Kidney glomerular epithelial cell (primary cell): ENCODE measurements around the gene MT1F.
"Not testable (repeated sequence)": the region's sequence is repeated elsewhere in the genome, so short reads cannot be mapped to it uniquely, and the experiment has no call there.

Source experiments
- DNase-seq: peaks from one replicate; lab custom pipeline; 2025; lab: John Stamatoyannopoulos, UW

Gene MT1F

DNA sequence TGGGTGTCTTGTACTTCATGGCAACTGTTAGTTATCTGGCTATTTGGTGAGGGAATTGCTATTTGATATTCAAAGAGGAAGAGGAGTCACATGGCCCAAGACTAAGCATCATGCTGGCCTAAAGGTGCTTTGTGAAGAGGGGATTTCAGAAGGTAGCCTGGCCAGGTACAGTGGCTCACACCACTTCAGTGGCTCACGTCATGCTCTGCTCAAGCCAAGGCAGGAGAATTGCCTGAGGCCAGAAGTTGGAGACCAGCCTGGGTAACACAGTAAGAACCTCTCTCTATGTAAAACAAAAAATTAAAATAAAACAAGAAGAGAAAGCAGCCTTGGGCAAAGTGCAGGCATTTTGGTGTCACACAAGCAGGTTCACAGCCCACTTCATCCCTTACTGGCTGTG, 12.4 kb upstream of the MT1F start:
- DNase-seq = no peak

DNA sequence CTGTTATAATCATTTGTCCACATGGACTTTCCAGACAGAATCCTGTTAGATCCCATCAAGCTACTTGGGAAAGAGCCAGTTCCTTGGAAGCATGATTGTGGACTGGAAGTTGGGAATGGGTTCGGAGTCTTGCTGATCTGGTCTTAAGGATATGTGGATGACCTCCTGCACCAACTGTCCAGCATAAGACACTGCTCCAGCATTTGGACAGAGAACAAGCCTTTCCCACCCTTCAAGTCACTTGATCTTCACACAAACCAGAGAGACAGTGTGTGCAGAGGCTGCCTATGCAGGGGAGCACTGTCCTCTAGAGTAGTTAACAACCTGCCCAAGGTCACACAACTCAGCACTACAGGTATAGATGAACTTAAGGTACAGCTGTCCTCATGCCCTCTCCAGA, 11.9 kb upstream of the MT1F start:
- DNase-seq = no peak

DNA sequence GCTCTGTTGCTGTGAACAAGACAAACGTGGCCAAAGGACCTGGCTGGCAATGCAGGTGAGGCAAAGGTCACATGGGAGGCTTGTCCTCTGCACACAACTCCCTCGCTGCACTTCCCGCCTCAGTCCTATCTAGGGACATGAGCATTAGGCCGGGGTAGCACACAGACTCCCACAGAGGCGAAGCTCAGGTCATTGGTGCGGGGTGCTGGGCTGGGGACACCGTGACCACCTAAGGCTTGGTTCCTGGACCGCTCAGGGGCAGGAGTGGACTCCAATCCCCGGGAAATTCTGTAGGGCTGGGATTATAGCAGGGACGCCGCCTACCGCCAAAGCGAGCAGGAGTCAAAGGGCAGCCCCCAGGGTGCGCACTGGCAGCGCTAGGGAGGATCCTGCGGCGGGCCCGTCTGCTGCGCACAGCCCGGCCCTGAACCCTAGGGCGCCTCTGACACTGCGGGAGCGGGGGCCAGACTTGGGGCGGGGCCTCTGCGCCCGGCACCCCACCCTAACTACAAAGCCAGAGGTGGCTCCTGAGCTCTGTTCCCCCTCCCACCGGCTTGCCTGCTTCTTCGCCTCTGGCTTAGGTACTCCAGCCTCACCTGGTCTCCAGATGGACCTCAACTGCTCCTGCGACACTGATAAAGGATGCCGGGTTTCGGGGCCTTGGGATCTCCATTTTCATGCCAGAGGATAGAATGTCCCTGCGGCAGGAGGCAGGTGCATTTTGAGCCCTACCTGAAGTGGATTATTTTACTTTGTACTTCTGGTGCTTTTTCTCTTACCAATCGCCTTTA, 9.9 kb upstream of the MT1F start:
- no peak for DNase-seq

DNA sequence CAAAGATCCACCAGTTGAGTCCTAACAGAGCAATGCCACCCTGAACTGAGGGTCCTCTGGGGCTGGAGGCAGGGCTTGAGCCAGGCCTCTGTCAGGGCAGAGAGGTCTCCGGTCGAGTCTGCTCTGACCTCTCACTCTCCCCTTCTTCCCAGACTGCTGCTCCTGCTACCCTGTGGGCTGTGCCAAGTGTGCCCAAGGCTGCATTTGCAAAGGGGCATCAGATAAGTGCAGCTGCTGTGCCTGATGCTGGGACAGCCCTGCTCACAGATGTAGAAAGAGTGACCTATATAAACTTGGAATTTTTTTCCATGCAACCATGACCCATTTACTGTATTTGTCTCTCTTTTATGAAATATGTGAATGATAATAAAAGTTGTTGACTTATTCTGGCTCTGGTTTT, 8.5 kb upstream of the MT1F start:
- DNase-seq = no peak

DNA sequence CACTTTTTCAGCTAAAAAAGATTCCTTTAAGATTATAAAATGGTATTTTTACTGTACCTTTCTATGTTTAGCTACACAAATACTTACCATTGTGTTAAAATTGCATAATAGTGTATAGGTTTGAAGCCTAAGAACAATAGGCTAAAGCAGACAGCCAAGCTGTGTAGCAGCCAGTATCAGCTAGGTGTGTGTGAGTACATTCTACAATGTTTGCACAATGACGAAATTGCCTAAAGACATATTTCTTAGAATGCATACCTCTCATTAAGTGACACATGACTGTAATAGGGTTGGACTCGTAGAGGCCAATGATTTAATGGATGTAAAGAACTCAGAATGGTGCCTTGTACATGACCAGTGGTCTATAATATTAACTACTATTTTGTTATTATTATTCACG, 7.9 kb upstream of the MT1F start:
- no peak for DNase-seq

DNA sequence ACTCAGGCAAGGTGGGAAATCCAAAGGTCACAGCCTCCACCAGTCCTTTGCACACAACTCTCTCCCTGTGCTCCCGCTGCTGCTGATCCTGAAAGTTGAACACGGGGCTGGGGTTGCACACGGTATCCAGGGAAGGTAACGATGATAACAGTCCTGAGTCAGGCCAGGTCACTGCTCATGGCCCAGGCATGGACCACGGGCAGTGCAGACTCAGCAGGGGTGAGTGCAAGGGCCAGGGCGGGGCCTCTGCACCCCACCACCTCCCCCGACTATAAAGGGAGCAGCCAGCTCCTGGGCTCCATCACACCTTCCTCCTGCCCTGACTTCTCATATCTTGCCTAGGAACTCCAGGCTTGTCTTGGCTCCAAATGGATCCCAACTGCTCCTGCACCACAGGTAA, 6.2 kb upstream of the MT1F start, which contains the start of gene MT1B:
Gene MT1B (plus strand): TSS at position 301 of the 400 bp plus-strand sequence. CDS start 68 bp downstream, at position 369.
- DNase-seq = no peak

DNA sequence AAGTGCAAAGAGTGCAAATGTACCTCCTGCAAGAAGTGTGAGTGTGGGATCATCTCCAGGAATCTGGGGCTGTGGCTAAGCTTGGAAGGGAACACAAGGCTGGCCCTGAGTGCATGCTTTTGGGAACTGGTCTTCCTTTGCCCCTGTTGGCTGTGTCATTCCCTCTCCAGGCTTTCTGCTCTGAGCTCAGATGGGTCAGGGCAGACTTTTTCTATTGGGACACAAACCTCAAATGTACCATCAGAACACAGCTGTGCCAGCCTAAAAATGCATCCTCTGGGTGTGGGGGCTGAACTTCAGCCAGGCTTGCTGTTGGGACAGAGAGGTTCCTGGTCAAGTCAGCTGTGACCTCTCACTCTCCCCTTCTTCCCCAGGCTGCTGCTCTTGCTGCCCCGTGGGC, 5.2 kb upstream of the MT1F start:
- no peak for DNase-seq

DNA sequence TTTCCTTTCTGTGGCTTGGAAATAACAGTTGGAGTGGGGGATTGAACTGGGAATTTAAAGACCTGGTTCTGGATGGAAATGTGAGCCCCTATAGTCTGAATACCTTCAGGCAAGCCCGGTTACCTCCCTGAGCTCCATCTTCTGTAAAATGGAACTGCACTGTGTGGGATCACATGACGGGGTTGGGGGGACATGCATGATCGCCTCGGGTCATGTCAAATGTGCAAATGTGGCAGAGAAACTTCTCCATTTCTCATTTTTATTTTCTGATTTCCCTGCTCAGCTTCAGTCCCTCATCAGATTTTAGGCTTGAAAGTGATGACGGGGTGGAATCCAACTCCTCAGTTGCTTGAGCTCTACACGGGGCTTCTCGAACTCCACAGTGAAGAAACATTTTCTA, 4.5 kb upstream of the MT1F start:
- DNase-seq = no peak

DNA sequence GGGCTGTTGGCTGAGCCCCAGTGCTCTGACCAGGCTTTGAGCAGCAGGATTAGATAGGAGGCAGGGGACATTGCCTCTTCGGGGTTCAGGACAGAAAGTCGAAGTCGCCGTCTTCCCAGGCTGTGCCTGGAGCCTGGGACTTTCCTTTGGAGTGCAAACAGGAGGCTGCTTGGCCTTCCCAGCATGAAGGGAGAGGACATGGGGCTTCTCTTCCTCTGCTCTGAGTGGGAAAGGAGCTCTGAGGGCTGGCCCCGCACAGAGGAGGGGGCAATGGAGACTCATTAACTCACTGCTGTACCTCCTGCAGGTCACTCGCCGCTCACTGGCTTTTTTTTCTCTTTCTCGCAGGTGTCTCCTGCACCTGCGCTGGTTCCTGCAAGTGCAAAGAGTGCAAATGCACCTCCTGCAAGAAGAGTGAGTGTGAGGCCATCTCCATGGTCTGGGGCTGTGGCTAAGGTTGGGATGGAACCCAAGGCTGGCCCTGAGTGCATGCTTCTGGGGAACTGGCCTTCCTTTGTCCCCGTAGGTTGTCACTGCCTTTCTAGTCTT, 642 bp downstream of the MT1F start:
- no peak for DNase-seq

DNA sequence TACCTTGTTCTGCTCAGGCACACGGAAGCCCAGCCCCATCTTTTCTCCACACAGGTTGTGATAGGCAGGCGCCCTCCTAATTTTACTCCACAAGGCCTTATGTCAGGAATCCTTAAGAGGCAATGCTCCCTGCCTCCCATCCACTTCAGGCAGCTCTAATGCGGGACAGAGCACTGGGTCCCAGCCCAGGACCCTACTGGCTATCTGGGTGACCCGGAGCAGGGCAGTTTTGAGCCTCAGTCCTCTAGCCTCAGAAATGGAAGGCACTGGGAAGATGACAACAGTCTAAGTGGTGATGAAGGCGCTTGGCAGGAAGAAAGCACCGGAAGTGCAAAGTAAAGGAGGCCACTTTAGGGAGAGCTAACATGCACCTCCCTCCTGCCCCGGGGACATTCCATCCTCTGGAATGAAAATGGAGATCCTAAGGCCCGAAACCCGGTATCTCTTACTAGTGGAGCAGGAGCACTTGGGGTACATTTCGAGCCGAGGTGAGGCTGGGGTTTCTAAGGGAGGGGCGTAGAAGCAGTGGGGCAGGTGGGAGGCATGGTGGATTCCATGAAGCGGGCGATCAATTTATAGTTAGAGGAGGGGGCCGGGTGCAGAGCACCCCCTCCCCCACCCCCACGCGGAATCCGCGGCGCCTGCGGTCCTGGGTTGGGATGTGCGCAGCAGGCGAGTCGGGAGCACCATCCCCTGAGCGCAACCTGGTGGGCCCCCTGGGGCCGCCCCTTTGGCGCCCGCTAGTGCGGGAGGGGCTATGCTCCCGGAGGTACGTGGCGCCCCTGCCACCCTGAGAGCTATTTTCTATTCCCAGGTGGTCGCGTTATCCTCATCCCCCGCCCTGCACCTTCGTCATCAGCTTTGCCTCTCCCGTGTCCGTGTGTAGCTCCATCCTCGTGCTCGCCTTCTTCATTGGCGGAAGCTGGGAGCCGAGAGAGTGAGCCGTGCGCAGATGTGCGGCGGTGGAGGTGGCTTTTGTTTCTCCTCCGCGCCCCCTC, 4.9 kb downstream of the MT1F start:
- DNase-seq = no peak

DNA sequence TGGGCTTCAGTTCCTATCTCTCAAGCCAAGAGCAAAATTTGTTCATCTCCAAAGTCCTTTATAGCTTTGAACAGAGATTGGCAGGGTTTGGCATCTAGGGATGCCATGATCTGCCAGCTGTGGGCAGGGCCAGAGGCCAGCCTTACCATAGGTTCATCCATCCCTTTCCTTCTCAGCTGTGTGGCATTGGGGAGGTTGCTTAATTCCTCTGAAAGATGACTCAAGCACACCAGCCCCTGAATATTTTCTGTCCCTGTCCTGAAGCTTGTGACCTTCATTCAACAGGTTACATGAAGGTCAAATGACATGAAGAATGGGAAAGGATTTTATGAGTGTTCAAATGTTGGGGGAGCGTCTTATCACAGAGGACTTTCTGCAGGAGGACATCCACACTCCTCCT, 6.7 kb downstream of the MT1F start:
- DNase-seq = no peak

DNA sequence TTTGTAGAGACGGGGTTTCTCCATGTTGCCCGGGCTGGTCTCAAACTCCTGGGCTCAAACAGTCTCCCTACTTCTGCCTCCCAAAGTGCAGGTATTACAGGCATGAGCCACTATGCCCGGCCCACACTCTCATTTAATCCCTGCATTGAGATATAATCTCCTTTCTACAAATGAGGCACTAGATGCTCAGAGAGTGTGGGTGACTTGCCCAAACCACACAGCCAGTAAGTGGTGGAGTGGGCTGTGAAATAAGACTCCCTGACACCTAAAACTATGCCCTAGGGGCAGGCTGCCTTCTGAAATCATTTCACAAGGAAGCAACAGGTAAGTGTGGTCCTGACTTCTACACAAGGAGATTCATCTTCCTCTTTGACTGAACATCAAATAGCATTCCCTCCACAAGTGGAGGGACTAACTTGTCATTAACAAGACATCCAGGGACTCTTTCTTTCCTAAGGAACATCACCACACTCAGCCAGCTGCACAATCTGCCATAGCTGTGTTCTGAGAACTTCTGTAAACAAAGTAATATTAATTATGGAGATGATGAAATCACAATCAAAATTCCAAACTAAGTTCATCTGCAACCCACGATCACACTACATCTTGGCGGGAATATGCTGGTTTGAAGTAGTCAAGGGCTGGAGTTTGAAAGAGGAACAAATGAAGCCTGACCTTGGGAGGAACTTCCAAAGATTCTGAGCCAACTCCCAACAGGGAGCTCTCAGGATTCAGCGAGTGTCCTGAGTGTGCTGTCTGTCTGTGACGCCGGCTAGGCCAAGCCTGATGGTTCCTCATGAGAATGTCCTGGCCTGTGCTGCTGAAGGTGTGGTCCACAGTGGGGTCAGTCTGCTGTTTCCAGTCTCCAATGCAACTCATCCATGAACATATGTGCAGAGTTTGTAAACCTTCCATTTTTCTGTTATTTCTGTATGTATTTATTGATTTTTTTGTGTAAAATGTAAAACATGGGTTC, 7.8 kb downstream of the MT1F start:
- not testable (repeated sequence) for DNase-seq

DNA sequence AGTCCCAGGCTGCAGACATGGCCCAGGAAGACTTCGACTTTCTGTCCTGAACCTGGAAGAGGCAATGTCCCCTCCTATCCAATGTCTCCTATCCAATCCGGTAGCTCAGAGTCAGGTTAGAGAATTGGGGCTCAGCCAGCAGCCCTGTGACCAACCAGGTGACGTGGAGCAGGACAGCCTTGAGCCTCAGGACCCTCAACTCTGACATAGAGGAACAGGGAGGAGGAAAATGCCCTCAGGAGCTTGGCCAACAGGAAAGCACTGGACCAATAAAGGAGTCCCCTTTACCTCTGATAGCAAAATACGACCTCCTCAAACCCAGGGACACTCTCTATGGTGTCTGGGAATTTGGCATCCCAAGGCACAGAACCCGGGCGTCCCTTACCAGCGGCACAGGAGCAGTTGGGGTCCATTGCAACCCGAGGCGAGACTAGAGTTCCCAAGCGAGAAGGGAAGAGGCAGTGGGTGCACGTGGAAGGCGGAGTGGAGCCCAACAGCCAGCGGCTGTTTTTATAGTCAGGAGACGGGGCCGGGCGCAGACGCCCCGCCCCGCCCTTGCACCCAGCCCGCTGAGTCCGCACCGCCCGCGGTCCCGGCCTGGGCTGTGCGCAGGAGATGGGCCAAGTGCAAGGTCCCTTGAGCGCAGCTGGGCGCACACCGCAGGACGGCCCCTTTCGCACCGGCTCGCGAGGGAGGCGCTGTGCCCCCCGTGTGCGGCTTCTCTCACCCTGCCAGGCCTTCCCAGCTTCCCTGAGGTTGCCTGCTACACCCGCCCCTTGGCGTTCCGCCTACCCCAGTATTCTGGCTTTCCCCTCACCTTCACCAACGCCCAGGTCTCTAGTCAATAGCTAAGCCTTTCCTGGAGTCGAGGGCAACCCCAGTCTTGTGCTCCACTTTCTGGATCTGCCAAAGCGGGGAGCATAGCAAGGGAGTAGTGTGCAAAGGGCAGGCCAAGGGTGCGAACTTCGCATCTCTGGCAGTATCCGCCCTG, 10.1 kb downstream of the MT1F start, which contains the start of gene MT1G:
Gene MT1G (minus strand): TSS at position 485 of the 991 bp plus-strand sequence. CDS start 72 bp downstream, at position 413.
- no peak for DNase-seq

DNA sequence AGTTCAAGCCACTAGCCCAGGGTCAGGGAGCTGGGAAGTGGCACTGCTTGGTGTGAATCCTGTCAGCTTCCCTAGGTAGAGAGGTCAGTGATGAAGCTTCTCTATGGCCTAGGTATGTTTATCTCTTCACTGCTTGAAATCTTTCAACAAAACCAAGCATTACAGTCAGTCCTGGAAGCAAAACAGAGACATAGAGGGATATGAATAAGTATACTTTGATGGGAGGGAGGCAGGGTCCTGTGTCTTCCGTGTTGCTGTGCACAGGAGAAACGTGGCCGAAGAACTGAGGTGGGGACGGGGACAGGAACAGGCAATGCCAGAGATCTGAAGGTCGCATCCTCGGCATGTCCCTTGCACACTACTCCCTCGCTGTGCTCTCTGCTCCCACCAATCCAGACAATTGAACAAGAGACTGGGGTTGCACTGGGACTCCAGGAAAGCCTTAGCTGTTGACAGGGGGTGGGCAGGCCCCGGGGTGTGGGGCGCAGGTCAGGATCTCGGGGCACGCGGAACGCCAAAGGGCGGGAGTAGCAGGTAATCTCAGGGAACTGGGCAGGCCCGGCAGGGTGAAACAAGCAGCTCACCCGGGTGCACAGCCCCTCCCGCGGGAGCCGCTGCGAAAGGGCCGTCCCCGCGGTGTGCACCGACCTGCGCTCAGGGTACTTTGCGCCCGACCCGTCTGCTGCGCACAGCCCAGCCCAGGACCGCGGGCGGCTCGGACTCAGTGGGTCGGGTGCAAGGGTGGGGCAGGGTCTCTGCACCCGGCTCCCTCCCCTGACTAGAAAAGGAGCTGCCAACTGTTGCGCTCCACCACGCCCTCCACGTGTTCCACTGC, 11.5 kb downstream of the MT1F start, which contains the start of gene MT1H:
Gene MT1H (plus strand): TSS at position 810 of the 835 bp plus-strand sequence. CDS start 71 bp downstream, outside the sequence.
- DNase-seq = no peak

DNA sequence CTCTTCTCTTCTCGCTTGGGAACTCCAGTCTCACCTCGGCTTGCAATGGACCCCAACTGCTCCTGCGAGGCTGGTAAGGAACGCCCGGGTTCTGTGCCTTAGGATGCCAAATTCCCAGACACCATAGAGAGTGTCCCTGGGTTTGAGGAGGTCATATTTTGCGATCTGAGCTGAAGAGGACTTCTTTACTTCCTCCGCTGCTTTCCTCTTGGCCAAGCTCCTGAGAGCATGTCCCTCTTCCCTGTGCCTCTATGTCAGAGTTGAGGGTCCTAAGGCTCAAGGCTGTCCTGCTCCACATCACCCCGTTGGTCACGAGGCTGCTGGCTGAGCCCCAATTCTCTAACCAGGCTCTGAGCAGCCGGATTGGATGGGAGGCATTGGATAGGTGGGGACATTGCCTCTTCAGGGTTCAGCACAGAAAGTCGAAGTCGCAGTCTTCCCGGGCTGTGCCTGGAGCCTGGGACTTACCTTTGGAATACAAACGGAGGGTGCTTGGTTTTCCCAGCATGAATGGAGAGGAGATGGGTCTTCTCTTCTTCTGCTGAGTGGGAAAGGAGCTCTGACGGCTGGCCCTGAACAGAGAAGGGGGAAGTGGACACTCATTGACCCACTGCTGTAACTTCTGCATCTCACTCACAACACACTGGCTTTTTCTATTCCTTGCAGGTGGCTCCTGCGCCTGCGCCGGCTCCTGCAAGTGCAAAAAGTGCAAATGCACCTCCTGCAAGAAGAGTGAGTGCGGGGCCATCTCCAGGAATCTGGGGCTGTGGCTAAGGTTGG, 12.3 kb downstream of the MT1F start:
- no peak for DNase-seq

DNA sequence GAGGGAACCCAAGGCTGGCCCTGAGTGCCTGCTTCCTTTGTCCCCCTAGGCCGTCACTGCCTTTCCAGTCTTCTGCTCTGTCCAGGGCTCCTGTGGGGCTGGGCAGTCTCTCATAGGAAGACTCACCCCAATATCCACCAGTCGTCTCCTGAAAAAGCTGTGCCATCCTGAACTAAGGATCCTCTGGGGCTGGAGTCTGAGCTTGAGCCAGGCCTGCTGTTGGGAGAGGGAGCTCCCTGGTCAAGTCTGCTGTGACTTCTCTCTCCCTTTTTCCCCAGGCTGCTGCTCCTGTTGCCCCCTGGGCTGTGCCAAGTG, 12.8 kb downstream of the MT1F start:
- no peak for DNase-seq

DNA sequence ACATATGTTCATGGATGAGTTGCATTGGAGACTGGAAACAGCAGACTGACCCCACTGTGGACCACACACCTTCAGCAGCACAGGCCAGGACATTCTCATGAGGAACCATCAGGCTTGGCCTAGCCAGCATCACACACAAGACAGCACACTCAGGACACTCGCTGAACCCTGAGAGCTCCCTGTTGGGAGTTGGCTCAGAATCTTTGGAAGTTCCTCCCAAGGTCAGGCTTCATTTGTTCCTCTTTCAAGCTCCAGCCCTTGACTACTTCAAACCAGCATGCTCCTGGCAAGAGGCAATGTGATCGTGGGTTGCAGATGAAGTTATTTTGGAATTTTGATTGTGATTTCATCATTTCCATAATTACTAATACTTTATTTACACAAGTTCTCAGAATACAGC, 13.9 kb downstream of the MT1F start:
- DNase-seq = not testable (repeated sequence)

DNA sequence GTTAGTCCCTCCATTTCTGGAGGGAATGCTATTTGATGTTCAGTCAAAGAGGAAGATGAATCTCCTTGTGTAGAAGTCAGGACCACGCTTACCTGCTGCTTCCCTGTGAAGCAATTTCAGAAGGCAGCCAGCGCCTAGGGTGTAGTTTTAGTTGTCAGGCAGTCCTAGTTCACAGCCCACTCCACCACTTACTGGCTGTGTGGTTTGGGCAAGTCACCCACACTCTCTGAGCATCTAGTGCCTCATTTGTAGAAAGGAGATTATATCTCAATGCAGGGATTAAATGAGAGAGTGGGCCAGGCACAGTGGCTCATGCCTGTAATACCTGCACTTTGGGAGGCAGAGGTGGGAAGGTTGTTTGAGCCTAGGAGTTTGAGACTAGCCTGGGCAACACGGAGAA, 14.4 kb downstream of the MT1F start:
- not testable (repeated sequence) for DNase-seq
